VCaP (cell line): ENCODE data around the gene CD1E.

Experiments used
- H3K27ac ChIP-seq: fragments of 450-650 bp; 2 replicates; pipeline ENCODE4 v1.5.1; 2017
- CTCF ChIP-seq: fragments of 450-650 bp; conservative IDR thresholded peaks from 2 replicates; pipeline ENCODE4 v1.5.1; 2017; ENCODE audit warnings: mild to moderate bottlenecking, moderate library complexity

CD1E gene

GRCh38 chr1:158396646-158397045 lies 43.0 kb downstream of the CD1E start:
- no peak for TF ChIP-seq CTCF
- H3K27ac ChIP-seq, result no peak overlapping the region

GRCh38 chr1:158398818-158399514 lies 45.3 kb downstream of the CD1E start, which contains the start of gene OR10T2:
Gene OR10T2 (minus strand): TSS chr1:158399466. CDS start chr1:158399466, 0 bp downstream.
- no peak for TF ChIP-seq CTCF
- no peak within 1 kb of the TSS for H3K27ac ChIP-seq

GRCh38 chr1:158400871-158401270 lies 47.2 kb downstream of the CD1E start:
- no peak overlapping the region for H3K27ac ChIP-seq
- no peak for TF ChIP-seq CTCF

DNA sequence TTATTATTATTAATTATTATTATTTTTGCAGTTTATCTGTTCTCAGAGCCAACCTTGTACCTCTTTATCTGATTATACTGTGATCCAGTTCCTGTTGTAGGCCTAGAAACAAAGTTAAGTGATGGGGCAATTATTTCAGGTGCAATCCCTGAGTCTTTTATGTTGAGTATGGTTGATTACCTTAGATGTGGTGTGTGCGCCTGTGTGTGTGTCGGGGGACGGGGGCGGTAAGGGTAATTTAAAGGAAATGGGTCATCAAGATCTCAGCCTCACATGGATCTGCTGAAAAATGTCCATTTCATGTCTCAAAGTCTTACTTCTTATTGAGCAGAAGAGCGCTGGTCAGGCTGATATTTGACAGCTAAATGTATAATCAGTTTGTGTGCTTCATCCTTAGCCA lies 53.4 kb downstream of the CD1E start:
- no peak for TF ChIP-seq CTCF
- H3K27ac ChIP-seq, result no peak overlapping the region
